Keratinocyte (primary cell): Measurements from ENCODE around the gene HIVEP2. TPM values are rescaled to one million over a fixed set of nuclear protein-coding genes. Genes with fewer than 3 reads are reported as not detected.
A peak's percentile ranks its signal among the peaks of the same experiment; 100 is the strongest.

Source experiments
- DNase-seq: peaks from one replicate; pipeline ENCODE4 v3.0.0-alpha.2; 2011; ENCODE audit warnings: low read depth, missing footprints, low spot score
- FAIRE-seq: peaks from 2 replicates; lab custom pipeline; 2011; peaks lifted over from hg19 to GRCh38; lab: Jason Lieb, UNC
- H2AFZ ChIP-seq: 2 replicates; pipeline ENCODE4 v1.6.0; 2012; ENCODE audit warnings: low read length, control low read depth, inconsistent platforms; ENCODE audit not compliant: control insufficient read depth
- H3K27ac ChIP-seq: 2 replicates; pipeline ENCODE4 v1.5.1; 2011; ENCODE audit warnings: low read length; ENCODE audit not compliant: control insufficient read depth, insufficient read depth
- H3K27me3 ChIP-seq: 3 replicates; pipeline ENCODE4 v1.6.0; 2011; ENCODE audit warnings: low read length; ENCODE audit not compliant: control insufficient read depth, insufficient read depth; ENCODE audit errors: extremely low read depth
- H3K36me3 ChIP-seq, 2 experiments: 2 replicates in 1 of 2; 3 replicates in 1 of 2; pipeline ENCODE4 v1.5.1; 2011; ENCODE audit warnings: low read length in 2 of 2, mild to moderate bottlenecking in 1 of 2; ENCODE audit not compliant: control insufficient read depth in 2 of 2, insufficient read depth in 2 of 2; ENCODE audit errors: extremely low read depth in 1 of 2
- H3K4me1 ChIP-seq: 3 replicates; pipeline ENCODE4 v1.5.1; 2011; ENCODE audit warnings: low read length; ENCODE audit not compliant: control insufficient read depth, insufficient read depth; ENCODE audit errors: extremely low read depth
- H3K4me2 ChIP-seq: 3 replicates; pipeline ENCODE4 v1.6.0; 2011; ENCODE audit warnings: low read depth, low read length; ENCODE audit not compliant: control insufficient read depth, insufficient read depth; ENCODE audit errors: extremely low read depth
- H3K4me3 ChIP-seq, 3 experiments: fragments of 200-600 bp in 1 of 3; sonication (generic) in 1 of 3; 2 replicates in 2 of 3; 3 replicates in 1 of 3; pipeline ENCODE4 v1.5.1; 2011 to 2016; ENCODE audit warnings: low read length in 3 of 3, mild to moderate bottlenecking in 3 of 3, control low read depth in 2 of 3, inconsistent platforms in 1 of 3, low read depth in 1 of 3, mixed read lengths in 1 of 3, mixed run types in 1 of 3, moderate library complexity in 1 of 3; ENCODE audit not compliant: control insufficient read depth in 2 of 3, insufficient read depth in 2 of 3; ENCODE audit errors: extremely low read depth in 1 of 3
- H3K79me2 ChIP-seq: 2 replicates; pipeline ENCODE4 v1.6.0; 2012; ENCODE audit warnings: low read length; ENCODE audit not compliant: control insufficient read depth, insufficient read depth
- H3K9ac ChIP-seq: 3 replicates; pipeline ENCODE4 v1.6.0; 2011; ENCODE audit warnings: low read length; ENCODE audit not compliant: control insufficient read depth, insufficient read depth; ENCODE audit errors: extremely low read depth
- H3K9me1 ChIP-seq: 3 replicates; pipeline ENCODE4 v1.6.0; 2011; ENCODE audit warnings: low read length; ENCODE audit not compliant: control insufficient read depth, insufficient read depth; ENCODE audit errors: extremely low read depth
- H3K9me3 ChIP-seq: 2 replicates; pipeline ENCODE4 v1.5.1; 2012; ENCODE audit warnings: low read depth, low read length; ENCODE audit not compliant: control insufficient read depth
- H4K20me1 ChIP-seq: 3 replicates; pipeline ENCODE4 v1.6.0; 2011; ENCODE audit warnings: low read length; ENCODE audit not compliant: control insufficient read depth, insufficient read depth; ENCODE audit errors: extremely low read depth
- CTCF ChIP-seq, 3 experiments: IDR thresholded peaks in 1 of 3; conservative IDR thresholded peaks in 1 of 3; optimal IDR thresholded peaks in 1 of 3; 2 replicates in 2 of 3; 3 replicates in 1 of 3; pipeline versions ENCODE3 to v1.5.1; 2011; ENCODE audit warnings: low read length in 3 of 3, mild to moderate bottlenecking in 3 of 3, moderate library complexity in 2 of 3, control low read depth in 1 of 3, inconsistent platforms in 1 of 3; ENCODE audit not compliant: insufficient read depth in 2 of 3; ENCODE audit errors: extremely low read depth in 1 of 3
- EZH2 ChIP-seq: IDR thresholded peaks from one replicate; pipeline ENCODE4 v1.6.1; 2012; ENCODE audit warnings: inconsistent platforms, mild to moderate bottlenecking, low read length, moderate library complexity
- dilution Hi-C: fragments of 300-500 bp; cut with MboI; formaldehyde crosslinking; loops from one replicate; pipeline ENCODE4 v1.7.0; 2020; ENCODE audit warnings: low sequenced_read_pairs; ENCODE audit not compliant: extremely low pct_ligation_motif_present
- polyA plus RNA-seq, 5 experiments: library from polyadenylated mRNA; depleted of rRNA in 3 of 5; stranded (reverse) in 3 of 5; stranded (forward) in 1 of 5; unstranded in 1 of 5; fragments of >200 nt; gene quantifications; 1 replicate in 1 of 5; 2 replicates in 3 of 5; 3 replicates in 1 of 5; pipeline versions ENCODE4 v1.2.1 to v1.2.3, GENCODE V29; 2011 to 2012; ENCODE audit warnings: missing spikeins in 2 of 5, low read depth in 1 of 5, low replicate concordance in 1 of 5

The HIVEP2 gene
- polyA plus RNA-seq, 1 donor (not counting 4 experiments of a cell fraction or from before 2014, with no cell fraction given) = 8.9 TPM

GRCh38 chr6:142844065-142844755, 100.8 kb downstream of the HIVEP2 start:
- DNase-seq (no peak), FAIRE-seq (no peak)
- Histone ChIP-seq H3K9me1 (peaks cover 3% of the 10 kb centered on the region), H3K9me3 (no peaks in the 10 kb centered on the region), H4K20me1 (no peaks in the 10 kb centered on the region), H3K4me3 (no peak overlapping the region), H3K9ac (no peak overlapping the region), H3K4me1 (peaks cover 51% of the 10 kb centered on the region), H2AFZ (no peak overlapping the region), H3K36me3 (no peaks in the 10 kb centered on the region), H3K79me2 (peaks cover 17% of the 10 kb centered on the region), H3K4me2 (no peak overlapping the region), H3K27me3 (no peaks in the 10 kb centered on the region), H3K27ac (no peak overlapping the region)
- TF ChIP-seq EZH2 (no peak), CTCF (optimal IDR thresholded peaks at IDR 0.05 in 1 of 3, IDR thresholded peaks at IDR 0.05 in 1 of 3, conservative IDR thresholded peaks at IDR 0.05 in 1 of 3; ENCODE audit: extremely low read depth in 1 of 3, insufficient read depth in 2 of 3, low read length in 3 of 3) (no peak)
- dilution Hi-C loops = no loop called here

GRCh38 chr6:142843361-142843760, 101.6 kb downstream of the HIVEP2 start:
- dilution Hi-C loops = no loop called here
- no peak overlapping the region for H3K4me3 ChIP-seq
- peaks cover 3% of the 10 kb centered on the region for H3K9me1 ChIP-seq
- H3K79me2 ChIP-seq = peaks cover 15% of the 10 kb centered on the region
- peaks cover 57% of the 10 kb centered on the region for H3K4me1 ChIP-seq
- DNase-seq (no peak), FAIRE-seq (no peak)
- no peak overlapping the region for H2AFZ ChIP-seq
- TF ChIP-seq CTCF (optimal IDR thresholded peaks at IDR 0.05 in 1 of 3, IDR thresholded peaks at IDR 0.05 in 1 of 3, conservative IDR thresholded peaks at IDR 0.05 in 1 of 3; ENCODE audit: extremely low read depth in 1 of 3, insufficient read depth in 2 of 3, low read length in 3 of 3) (no peak), EZH2 (no peak)
- H3K27ac ChIP-seq = peak overlapping the region; percentile 74
- peak overlapping the region; percentile 47 for H3K9ac ChIP-seq
- no peaks in the 10 kb centered on the region for H3K36me3 ChIP-seq
- H3K27me3 ChIP-seq = no peaks in the 10 kb centered on the region
- H3K4me2 ChIP-seq = peak overlapping the region; percentile 72
- H4K20me1 ChIP-seq = no peaks in the 10 kb centered on the region
- H3K9me3 ChIP-seq = no peaks in the 10 kb centered on the region
